ENCODE results near the gene TMEM185B.
A peak's percentile ranks its signal among the peaks of the same experiment; 100 is the strongest.
"Not testable (repeated sequence)": the region's sequence is repeated elsewhere in the genome, so short reads cannot be mapped to it uniquely, and the experiment has no call there.

The TMEM185B gene

DNA sequence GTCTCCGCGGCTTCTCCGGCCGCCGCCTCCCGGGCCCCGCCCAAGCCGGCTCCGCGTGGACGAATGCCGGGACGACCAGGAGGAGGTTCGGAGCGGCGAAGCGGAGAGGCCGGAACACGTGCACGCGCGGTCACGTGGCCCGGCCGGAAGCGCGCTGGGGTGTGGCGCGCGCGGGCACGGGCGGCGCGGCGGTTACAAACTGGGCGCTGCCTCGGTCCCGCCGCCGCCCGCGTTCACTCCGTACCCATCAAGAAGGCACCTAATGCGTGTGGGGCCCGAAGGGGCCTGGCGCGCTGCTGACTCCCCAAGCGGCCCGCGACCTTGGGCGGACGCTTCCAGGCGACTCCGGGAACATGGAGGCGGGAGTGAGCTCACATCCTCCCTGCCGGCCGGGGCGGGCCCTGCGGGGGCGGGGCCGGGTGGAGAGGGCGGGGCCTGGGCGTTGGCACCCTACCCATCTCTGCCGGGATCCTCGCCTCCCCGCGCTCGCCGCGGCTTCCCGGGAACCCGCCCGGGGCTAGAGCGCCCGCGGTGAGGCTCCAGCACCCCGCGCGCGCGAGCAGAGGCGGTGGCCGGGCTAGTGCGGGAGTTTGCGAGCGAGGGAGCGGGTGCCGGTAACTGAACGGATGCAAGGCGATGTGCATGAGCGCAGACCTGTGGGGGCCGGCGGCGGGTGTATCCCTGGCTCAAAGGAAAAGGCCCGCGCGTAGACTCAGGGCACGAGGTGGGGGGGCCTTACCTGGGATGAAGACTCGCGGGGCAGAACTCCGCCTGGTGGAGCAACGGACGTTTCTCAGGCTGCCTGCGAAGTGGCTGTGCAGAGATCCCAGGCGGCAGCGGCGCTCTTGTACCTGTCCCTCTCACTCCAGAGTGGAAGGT is at the start of gene TMEM185B:
TMEM185B (minus strand) TSS at position 367 of the 879 bp plus-strand sequence. CDS start 424 bp downstream, outside the sequence.
- peak; percentile 81 for DNase-seq (ENCODE audit: low read depth)

- DNase-seq (ENCODE audit: low read depth) = no peak
Measured at GRCh38 chr2:120271711-120272379, 48.6 kb upstream of the TMEM185B start.

GRCh38 chr2:120269816-120270215 is 46.6 kb upstream of the TMEM185B start:
- DNase-seq (ENCODE audit: low read depth) = no peak

DNA sequence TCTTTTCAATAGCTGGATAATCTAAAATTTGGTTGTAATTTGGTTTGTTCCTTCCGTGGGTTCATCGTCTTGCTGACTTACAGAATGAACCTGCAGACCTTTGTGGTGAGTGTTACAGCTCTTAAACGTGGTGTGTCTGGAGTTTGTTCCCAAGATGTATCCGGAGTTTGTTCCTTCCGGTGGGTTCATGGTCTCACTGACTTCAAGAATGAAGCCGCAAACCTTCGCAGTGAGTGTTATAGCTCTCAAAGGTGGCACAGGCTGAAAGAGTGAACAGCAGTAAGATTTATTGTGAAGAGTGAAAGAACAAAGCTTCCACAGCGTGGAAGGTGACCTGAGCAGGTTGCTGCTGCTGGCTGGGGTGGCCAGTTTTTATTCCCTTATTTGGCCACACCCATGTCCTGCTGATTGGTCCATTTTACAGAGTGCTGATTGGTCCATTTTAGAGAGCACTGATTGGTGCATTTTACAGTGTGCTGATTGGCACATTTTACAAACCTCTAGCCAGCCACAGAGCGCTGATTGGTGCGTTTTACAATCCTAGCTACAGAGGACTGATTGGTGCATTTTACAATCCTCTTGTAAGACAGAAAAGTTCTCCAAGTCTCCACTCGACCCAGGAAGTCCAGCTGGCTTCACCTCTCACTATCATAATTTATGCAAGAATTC is 46.0 kb upstream of the TMEM185B start:
- no peak for DNase-seq (ENCODE audit: low read depth)

GRCh38 chr2:120267348-120267747 is 44.1 kb upstream of the TMEM185B start:
- no peak for DNase-seq (ENCODE audit: low read depth)

- no peak for DNase-seq (ENCODE audit: low read depth)
Measured at GRCh38 chr2:120265006-120265405, 41.8 kb upstream of the TMEM185B start.

- peak; percentile 77 for DNase-seq (ENCODE audit: low read depth)
Measured at GRCh38 chr2:120262761-120263428, 39.7 kb upstream of the TMEM185B start.

- no peak for DNase-seq (ENCODE audit: low read depth)
Measured at GRCh38 chr2:120262150-120262549, 39.0 kb upstream of the TMEM185B start.

GRCh38 chr2:120261387-120262006 is 38.3 kb upstream of the TMEM185B start:
- DNase-seq (ENCODE audit: low read depth) = no peak

GRCh38 chr2:120260736-120261135 is 37.5 kb upstream of the TMEM185B start:
- no peak for DNase-seq (ENCODE audit: low read depth)

DNA sequence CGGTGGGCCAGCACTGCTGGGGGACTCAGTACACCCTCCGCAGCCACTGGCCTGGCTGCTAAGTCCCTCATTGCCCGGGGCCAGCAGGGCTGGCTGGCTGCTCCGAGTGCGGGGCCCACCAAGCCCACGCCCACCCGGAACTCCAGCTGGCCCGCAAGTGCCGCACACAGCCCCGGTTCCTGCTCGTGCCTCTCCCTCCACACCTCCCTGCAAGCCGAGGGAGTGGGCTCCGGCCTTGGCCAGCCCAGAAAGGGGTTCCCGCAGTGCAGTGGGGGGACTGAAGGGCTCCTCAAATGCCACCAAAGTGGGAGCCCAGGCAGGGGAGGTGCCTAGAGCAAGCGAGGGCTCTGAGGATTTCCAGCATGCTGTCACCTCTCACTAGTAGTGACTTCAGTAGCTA is 36.7 kb upstream of the TMEM185B start:
- DNase-seq (ENCODE audit: low read depth) = not testable (repeated sequence)

GRCh38 chr2:120258196-120258595 is 35.0 kb upstream of the TMEM185B start:
- DNase-seq (ENCODE audit: low read depth) = no peak

DNA sequence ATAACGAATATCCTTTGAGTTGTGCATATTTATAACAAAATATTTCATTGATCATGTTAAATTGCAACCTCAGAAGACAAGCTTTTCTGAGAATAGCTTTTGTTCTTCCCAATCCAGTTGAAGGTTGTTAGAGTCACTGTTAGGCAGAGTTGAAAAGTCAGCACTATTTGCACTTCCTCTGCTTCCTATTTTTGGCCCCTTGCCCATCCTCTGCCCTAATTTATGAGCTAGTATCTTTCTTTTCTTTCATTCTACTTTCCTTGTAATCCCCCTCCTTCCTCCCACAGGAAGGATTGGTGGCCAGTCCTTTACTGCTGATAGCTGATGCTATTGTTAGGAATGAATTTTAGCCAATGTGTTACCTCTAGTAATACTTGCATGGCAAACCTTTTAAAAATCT is 34.3 kb upstream of the TMEM185B start:
- DNase-seq (ENCODE audit: low read depth) = no peak

DNA sequence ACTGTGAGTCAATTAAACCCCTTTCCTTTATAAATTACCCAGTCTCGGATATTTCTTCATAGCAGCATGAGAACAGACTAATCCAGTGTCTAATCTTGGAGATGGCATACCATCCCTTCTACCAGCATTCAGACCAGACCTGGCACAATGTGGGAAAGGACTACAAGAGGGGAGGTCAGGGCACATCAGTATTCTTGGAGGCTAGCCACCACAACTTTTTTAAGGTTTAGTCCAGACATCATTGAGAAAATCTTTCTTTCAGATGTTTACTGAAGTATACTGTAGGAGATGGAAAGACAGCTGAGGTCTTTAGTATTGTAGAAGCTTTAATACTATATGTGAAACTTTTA is 33.4 kb upstream of the TMEM185B start:
- DNase-seq (ENCODE audit: low read depth) = no peak

GRCh38 chr2:120255986-120256650 is 32.9 kb upstream of the TMEM185B start:
- DNase-seq (ENCODE audit: low read depth) = no peak

DNA sequence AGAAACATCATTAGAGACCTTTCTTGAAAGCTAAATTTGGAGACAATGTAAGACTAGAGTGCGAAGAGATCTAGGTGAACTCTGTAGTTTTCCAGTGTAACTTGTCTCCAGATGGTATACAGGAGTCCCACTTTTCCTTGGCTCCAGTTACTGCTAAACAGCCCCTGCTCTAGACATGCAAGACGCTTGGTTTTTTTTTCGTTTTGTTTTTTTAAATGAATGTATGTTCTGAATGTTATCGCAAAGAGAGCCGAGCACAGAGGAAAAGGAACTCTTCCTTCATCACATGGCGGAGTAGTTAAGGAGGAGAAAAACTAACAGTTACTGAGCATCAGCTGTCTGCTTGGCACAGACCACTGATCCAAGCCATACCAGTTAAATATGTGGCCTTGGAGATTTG is 31.9 kb upstream of the TMEM185B start:
- DNase-seq (ENCODE audit: low read depth) = no peak

DNA sequence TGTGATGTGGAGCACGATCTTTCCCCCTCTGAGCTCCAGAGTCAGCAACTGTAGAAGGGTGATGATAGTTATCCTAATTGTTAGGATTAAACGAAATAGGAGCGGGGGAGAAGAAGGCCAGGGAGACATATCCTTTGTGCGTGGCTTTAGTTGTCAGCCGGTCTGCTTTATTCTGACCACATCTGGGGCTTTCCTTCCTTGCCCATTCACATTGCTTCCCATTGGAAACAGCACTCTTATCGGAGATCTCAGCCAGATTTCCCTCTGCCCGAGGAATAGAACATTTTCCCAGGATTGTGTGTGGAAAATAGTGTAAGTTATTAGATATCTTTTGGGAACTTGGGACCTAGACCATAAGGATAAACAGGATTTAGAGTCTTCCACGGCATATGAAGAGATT is 31.0 kb upstream of the TMEM185B start:
- DNase-seq (ENCODE audit: low read depth) = no peak

- DNase-seq (ENCODE audit: low read depth) = peak; percentile 77
Measured at GRCh38 chr2:120253021-120253882, 30.1 kb upstream of the TMEM185B start.

DNA sequence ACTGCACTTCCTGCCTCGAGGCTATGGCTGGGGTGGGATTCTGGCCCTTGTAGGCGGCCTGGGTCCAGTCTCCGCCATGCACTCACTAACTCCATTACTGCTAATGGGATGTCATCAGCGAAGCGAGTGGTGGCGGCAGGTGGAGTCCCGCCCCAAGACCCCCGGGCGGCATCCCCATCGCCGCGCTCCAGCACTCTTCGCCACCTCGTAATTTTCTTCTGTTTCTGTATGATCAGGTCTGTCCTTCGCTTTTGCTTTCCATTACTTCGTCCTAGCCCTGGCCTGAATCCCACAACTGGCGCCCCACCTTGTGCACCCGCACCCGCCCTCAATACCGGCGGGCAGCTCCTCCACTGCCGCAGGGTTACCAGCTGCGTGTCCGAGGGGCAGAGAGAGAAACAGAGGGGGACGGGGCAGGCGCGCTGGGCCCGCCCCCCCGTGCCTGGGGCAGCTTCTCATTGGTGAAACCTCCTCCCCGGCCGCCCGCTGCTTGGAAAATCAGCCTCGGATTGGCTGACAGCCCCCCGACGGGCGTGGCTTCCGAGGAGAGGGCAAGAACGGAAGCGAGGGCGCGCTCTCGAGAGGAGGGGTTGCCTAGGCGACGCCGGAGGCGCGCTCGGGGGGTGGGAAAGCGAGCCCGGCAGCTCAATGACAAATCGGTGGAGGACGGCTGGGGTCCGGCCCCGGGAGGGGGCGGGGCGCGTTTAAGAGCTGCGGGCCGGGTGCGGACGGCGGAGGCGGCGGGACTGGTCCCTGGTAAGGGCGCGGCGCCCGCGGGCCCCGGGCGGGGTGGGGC is 29.2 kb upstream of the TMEM185B start, which contains the start of gene RALB:
RALB (plus strand) TSS at position 628 of the 796 bp plus-strand sequence. CDS start 25,813 bp downstream, outside the sequence.
- peak; percentile 99 for DNase-seq (ENCODE audit: low read depth)

Measured in iris pigment epithelial cell (primary cell).